VCaP (cell line): ENCODE results near the gene CDK8.

Experiments used
- H3K27ac ChIP-seq: fragments of 450-650 bp; 2 replicates; pipeline ENCODE4 v1.5.1; 2017
- TF ChIP-seq, protein P1 (sequence below): fragments of 450-650 bp; conservative IDR thresholded peaks from 2 replicates; pipeline ENCODE4 v1.5.1; 2017; ENCODE audit warnings: mild to moderate bottlenecking, moderate library complexity

Gene CDK8

DNA sequence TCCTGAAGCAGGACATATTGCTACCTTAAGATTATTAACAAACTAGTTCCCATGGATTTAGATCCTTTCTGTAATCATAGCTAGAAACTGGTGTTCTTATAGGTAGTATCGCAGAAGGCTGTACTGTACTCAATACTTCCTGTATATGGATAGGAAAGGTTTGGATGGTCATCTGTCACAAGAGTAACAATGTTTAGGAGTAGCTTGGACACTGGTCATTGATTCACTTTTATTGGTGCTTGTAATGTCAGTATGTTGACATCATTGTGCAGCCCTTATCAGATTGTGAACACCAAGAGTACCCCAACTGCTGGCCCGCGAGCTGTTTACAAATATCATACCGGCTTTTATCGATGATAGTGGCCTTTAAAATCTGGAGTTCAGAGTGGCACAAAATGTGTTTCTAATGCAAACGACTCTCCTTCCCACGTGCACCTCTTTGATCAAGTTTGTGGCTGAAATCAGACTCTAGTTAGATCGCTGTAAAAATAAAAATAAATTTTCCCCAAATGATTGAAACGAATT, 605 bp upstream of the CDK8 start:
- H3K27ac ChIP-seq: peak overlapping the region; percentile 96
- TF ChIP-seq, protein P1, sequence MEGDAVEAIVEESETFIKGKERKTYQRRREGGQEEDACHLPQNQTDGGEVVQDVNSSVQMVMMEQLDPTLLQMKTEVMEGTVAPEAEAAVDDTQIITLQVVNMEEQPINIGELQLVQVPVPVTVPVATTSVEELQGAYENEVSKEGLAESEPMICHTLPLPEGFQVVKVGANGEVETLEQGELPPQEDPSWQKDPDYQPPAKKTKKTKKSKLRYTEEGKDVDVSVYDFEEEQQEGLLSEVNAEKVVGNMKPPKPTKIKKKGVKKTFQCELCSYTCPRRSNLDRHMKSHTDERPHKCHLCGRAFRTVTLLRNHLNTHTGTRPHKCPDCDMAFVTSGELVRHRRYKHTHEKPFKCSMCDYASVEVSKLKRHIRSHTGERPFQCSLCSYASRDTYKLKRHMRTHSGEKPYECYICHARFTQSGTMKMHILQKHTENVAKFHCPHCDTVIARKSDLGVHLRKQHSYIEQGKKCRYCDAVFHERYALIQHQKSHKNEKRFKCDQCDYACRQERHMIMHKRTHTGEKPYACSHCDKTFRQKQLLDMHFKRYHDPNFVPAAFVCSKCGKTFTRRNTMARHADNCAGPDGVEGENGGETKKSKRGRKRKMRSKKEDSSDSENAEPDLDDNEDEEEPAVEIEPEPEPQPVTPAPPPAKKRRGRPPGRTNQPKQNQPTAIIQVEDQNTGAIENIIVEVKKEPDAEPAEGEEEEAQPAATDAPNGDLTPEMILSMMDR: no peak

GRCh38 chr13:26254583-26255111, 718 bp downstream of the CDK8 start:
- TF ChIP-seq, protein P1: no peak
- peak overlapping the region; percentile 96 for H3K27ac ChIP-seq

DNA sequence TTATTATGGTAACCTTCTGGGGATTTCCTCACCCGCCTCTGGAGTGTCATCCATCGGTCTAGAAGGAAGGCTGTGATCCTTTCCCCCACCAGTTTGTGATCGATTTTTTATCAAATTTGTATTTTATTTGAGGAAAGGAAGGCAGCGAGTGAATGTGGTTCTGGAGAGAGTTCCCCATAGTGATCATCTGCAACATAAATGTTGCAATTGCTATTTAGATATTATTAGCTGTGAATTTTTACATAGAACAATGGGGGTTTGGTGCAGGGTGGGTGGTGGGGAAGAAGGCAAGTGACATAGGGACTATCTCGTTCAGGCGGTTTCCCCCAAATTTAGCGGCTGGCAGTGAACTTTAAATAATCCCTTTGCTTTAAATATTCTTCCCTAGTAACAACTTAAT, 1.2 kb downstream of the CDK8 start:
- H3K27ac ChIP-seq: peak overlapping the region; percentile 96

DNA sequence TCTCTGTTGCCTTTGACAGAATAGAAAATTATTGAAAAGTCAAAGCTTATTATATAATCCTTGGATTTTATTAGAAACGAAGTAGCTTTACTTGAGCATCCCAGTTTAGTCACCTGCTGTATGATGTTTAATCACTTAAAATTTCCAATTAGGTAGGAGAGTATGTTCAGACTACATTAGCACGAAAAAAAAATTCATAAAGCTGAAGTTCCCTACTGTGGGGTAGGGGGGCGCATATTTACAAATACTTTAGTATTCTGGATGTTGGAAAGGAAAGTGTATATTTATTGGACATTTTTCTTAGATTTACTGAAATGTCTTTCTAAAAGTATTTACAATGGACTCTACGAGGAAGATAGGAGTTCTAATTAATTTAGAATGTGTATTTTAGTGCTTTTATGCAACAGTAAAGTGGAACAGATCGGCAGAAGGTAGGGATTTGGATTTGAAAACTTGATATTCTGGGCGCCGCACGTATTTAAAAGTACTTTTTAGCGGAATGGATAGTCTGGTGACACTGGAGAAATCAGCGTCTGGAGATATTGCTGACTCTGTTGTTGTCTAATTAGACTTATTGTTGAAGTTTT, 1.9 kb downstream of the CDK8 start:
- peak overlapping the region; percentile 96 for H3K27ac ChIP-seq
- TF ChIP-seq, protein P1: peak; percentile 41

More for the DNA sequence above, 1.2 kb downstream of the CDK8 start:
- TF ChIP-seq, protein P1: no peak

- H3K27ac ChIP-seq: peak overlapping the region; percentile 96; the same call in 1 of the 2 replicates
- TF ChIP-seq, protein P1: no peak
Measured at GRCh38 chr13:26257049-26257448, 3.1 kb downstream of the CDK8 start.

DNA sequence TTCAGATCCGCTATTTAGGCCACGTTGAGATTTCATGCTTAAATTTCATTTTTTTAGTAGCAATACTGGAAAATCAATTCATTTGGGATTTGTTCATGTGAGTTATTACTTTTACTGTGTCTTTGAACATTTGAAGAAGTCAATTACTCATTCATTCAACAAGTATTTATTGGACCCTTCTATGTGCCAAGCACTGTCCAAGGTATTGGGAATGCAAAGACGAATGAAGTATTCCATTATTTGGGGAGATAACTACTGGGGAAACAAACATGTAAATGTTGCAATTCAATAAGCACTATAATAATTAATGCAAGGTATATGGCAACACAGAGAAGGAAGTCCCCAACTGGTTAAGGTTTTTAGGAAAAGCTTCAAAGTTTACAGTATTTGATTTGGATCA, 5.7 kb downstream of the CDK8 start:
- TF ChIP-seq, protein P1: no peak
- no peak overlapping the region for H3K27ac ChIP-seq

GRCh38 chr13:26262156-26262555, 8.2 kb downstream of the CDK8 start:
- no peak overlapping the region for H3K27ac ChIP-seq
- TF ChIP-seq, protein P1: no peak
